HEK293T (cell line): ENCODE results near the gene ZNF57.

Source experiments
- ARNT ChIP-seq: fragments of 450-650 bp; IDR thresholded peaks from 2 replicates; pipeline ENCODE4 v1.6.1; 2017; ENCODE audit warnings: mild to moderate bottlenecking
- ELF4 ChIP-seq: fragments of 450-650 bp; IDR thresholded peaks from 2 replicates; pipeline ENCODE4 v1.6.1; 2017; ENCODE audit warnings: antibody characterized with exemption
- FOXA1 ChIP-seq: fragments of 450-650 bp; IDR thresholded peaks from 2 replicates; pipeline ENCODE4 v1.6.1; 2016; ENCODE audit warnings: mild to moderate bottlenecking
- FOXK2 ChIP-seq: fragments of 450-650 bp; IDR thresholded peaks from 2 replicates; pipeline ENCODE4 v1.6.1; 2016; ENCODE audit warnings: mild to moderate bottlenecking
- FOXM1 ChIP-seq: fragments of 450-650 bp; IDR thresholded peaks from 2 replicates; pipeline ENCODE4 v1.6.1; 2017; ENCODE audit warnings: mild to moderate bottlenecking, borderline replicate concordance
- HDGF ChIP-seq: fragments of 450-650 bp; IDR thresholded peaks from 2 replicates; pipeline ENCODE4 v1.6.1; 2017; ENCODE audit warnings: antibody characterized with exemption, borderline replicate concordance
- L3MBTL2 ChIP-seq: fragments of 450-650 bp; conservative IDR thresholded peaks from 2 replicates; pipeline ENCODE4 v1.6.1; 2016; ENCODE audit warnings: mild to moderate bottlenecking
- LEF1 ChIP-seq: fragments of 450-650 bp; IDR thresholded peaks from 2 replicates; pipeline ENCODE4 v1.6.1; 2017; ENCODE audit warnings: mild to moderate bottlenecking, borderline replicate concordance
- NFRKB ChIP-seq: fragments of 450-650 bp; IDR thresholded peaks from 2 replicates; pipeline ENCODE4 v1.6.1; 2016; ENCODE audit warnings: mild to moderate bottlenecking, moderate library complexity
- SP1 ChIP-seq: fragments of 450-650 bp; IDR thresholded peaks from 2 replicates; pipeline ENCODE4 v1.6.1; 2017
- SUZ12 ChIP-seq: fragments of 450-650 bp; IDR thresholded peaks from 2 replicates; pipeline ENCODE4 v1.6.1; 2016; ENCODE audit warnings: mild to moderate bottlenecking
- TARDBP ChIP-seq: fragments of 450-650 bp; IDR thresholded peaks from 2 replicates; pipeline ENCODE4 v1.6.1; 2016
- ZNF384 ChIP-seq: fragments of 450-650 bp; IDR thresholded peaks from 2 replicates; pipeline ENCODE4 v1.6.1; 2016
- TF ChIP-seq, protein P1 (sequence below): fragments of 450-650 bp; IDR thresholded peaks from 2 replicates; pipeline ENCODE4 v1.6.1; 2016

DNA sequence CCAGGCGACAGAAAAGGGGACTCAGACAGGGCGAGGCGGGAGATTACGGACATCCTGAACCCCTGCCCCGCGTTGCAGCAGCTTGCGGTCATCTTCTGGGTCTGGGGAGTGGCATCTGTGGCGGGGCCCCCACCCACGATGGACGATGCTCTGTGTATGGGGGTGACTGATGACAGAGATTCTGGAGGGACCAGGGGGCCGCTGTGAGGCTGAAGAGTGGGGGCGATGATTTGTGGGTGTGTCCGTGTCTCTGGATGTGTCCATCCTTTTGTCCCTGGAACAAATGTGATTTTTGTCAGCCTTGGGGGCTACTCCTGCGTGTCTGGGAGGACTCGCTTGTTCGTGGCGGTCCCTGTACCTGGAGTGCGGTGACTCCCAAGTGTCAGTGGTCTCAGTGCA, 26.3 kb downstream of the ZNF57 start:
- TF ChIP-seq NFRKB (no peak), ELF4 (no peak), FOXM1 (no peak), FOXK2 (no peak), SUZ12 (no peak), SP1 (no peak), TARDBP (no peak), FOXA1 (no peak), ZNF384 (no peak), HDGF (no peak), LEF1 (no peak), ARNT (no peak), L3MBTL2 (no peak)
- TF ChIP-seq, protein P1, sequence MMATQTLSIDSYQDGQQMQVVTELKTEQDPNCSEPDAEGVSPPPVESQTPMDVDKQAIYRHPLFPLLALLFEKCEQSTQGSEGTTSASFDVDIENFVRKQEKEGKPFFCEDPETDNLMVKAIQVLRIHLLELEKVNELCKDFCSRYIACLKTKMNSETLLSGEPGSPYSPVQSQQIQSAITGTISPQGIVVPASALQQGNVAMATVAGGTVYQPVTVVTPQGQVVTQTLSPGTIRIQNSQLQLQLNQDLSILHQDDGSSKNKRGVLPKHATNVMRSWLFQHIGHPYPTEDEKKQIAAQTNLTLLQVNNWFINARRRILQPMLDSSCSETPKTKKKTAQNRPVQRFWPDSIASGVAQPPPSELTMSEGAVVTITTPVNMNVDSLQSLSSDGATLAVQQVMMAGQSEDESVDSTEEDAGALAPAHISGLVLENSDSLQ: no peak
